ENCODE measurements around the gene PEA15. TPM values are rescaled to one million over a fixed set of nuclear protein-coding genes. Genes with fewer than 3 reads are reported as not detected.
A peak's percentile ranks its signal among the peaks of the same experiment; 100 is the strongest.

PEA15 gene
- total and polyA plus RNA-seq, 10 of the 15 experiments (the other 5 are each of a cell fraction or from before 2014, with no cell fraction given): 15.1 to 269 (median 65.6) TPM

- peak; percentile 30 for TF ChIP-seq E2F8 (IDR thresholded peaks at IDR 0.05; ENCODE audit: low read depth, partially characterized antibody)
- no peak for TF ChIP-seq WRNIP1 (IDR thresholded peaks at IDR 0.05; ENCODE audit: borderline replicate concordance, low read depth, low read length)
- peak in 1 of 2 experiments; percentile 36; a peak in 1 of 4 replicates for TF ChIP-seq IKZF2 (IDR thresholded peaks at IDR 0.05)
- TF ChIP-seq, protein P1, sequence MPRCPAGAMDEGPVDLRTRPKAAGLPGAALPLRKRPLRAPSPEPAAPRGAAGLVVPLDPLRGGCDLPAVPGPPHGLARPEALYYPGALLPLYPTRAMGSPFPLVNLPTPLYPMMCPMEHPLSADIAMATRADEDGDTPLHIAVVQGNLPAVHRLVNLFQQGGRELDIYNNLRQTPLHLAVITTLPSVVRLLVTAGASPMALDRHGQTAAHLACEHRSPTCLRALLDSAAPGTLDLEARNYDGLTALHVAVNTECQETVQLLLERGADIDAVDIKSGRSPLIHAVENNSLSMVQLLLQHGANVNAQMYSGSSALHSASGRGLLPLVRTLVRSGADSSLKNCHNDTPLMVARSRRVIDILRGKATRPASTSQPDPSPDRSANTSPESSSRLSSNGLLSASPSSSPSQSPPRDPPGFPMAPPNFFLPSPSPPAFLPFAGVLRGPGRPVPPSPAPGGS (IDR thresholded peaks at IDR 0.05; ENCODE audit: borderline replicate concordance, insufficient read depth, low read depth, low read length, poor library complexity, severe bottlenecking): peak; percentile 7
- TF ChIP-seq RUNX3 (IDR thresholded peaks at IDR 0.05; ENCODE audit: low read length): peak; percentile 61
- TF ChIP-seq YBX1 (IDR thresholded peaks at IDR 0.05): no peak
- no peak for TF ChIP-seq ZNF274 (IDR thresholded peaks at IDR 0.05; ENCODE audit: insufficient read depth, insufficient read length)
- no peak for TF ChIP-seq HSF1 (IDR thresholded peaks at IDR 0.05; ENCODE audit: low read depth, low read length)
- TF ChIP-seq ZNF687 (IDR thresholded peaks at IDR 0.05): no peak
- TF ChIP-seq RCOR1 (conservative IDR thresholded peaks at IDR 0.05; ENCODE audit: low read depth, low read length): no peak
- TF ChIP-seq FOS (IDR thresholded peaks at IDR 0.05; ENCODE audit: borderline replicate concordance, extremely low read depth, insufficient read length): no peak
Observed at GRCh38 chr1:160261556-160261892, 56.3 kb downstream of the PEA15 start (continued).

All from GM12878 (cell line).